ENCODE results near the gene IL13RA1. TPM values are rescaled to one million over a fixed set of nuclear protein-coding genes. Genes with fewer than 3 reads are reported as not detected.

The IL13RA1 gene
- total RNA-seq, 1 experiment from 2014 or later: 14.4 TPM

GRCh38 chrX:118698516-118699170, 28.8 kb upstream of the IL13RA1 start:
- Histone ChIP-seq H3K56ac (ENCODE audit: insufficient read length, low read depth, low read length) (no peak overlapping the region), H2BK12ac (ENCODE audit: insufficient read length, low read depth, low read length) (no peak overlapping the region), H3K23me2 (ENCODE audit: insufficient read length, low read depth, low read length, poor library complexity, severe bottlenecking) (no peaks in the 10 kb centered on the region), H2AFZ (ENCODE audit: low read length) (no peak overlapping the region), H3K14ac (ENCODE audit: insufficient read depth, low read length) (no peak overlapping the region), H4K8ac (replicated peaks; ENCODE audit: insufficient read length, low read depth, low read length) (peak overlapping the region; percentile 55), H2BK15ac (ENCODE audit: low read depth, low read length) (no peak overlapping the region; the same call in 1 of the 2 replicates), H3K79me1 (ENCODE audit: insufficient read depth, low read depth, low read length, poor library complexity, severe bottlenecking) (no peaks in the 10 kb centered on the region), H3K4ac (ENCODE audit: low read depth, low read length) (no peak overlapping the region), H3T11ph (ENCODE audit: low read length) (no peak overlapping the region), H2BK5ac (ENCODE audit: insufficient read length, low read length) (no peak overlapping the region), H4K20me1 (ENCODE audit: control insufficient read depth, insufficient read depth, insufficient read length) (no peaks in the 10 kb centered on the region), H2AK5ac (ENCODE audit: insufficient read length, low read length) (no peak overlapping the region), H2BK20ac (ENCODE audit: low read depth, low read length, poor library complexity, severe bottlenecking) (no peak overlapping the region), H3K27ac (ENCODE audit: insufficient read length, low read depth, low read length) (no peak overlapping the region), H3K9ac (ENCODE audit: extremely low read depth, insufficient read length, low read length) (no peak overlapping the region), H3K18ac (ENCODE audit: insufficient read length, low read depth, low read length) (no peak overlapping the region), H4K91ac (ENCODE audit: insufficient read length, low read depth, low read length) (no peak overlapping the region), H3K27me3 (ENCODE audit: insufficient read depth, low read length) (no peaks in the 10 kb centered on the region), H2BK120ac (ENCODE audit: low read depth, low read length, poor library complexity, severe bottlenecking) (no peak overlapping the region), H3K23ac (ENCODE audit: insufficient read length, low read depth, low read length) (no peak overlapping the region), H3K4me2 (ENCODE audit: insufficient read depth, insufficient read length, low read length) (no peak overlapping the region), H3K9me3 (ENCODE audit: control insufficient read depth, low read depth, low read length) (peaks cover 34% of the 10 kb centered on the region), H4K5ac (ENCODE audit: insufficient read length, low read depth, low read length) (no peak overlapping the region), H3K4me1 (ENCODE audit: insufficient read depth, low read length) (0 out of 2 replicates have a peak, but pooled peaks cover 2% of the 10 kb centered on the region), H3K79me2 (ENCODE audit: insufficient read depth, low read length) (no peaks in the 10 kb centered on the region)
- H3K36me3 Mint-ChIP-seq (ENCODE audit: insufficient read depth in 1 of 3, low read depth in 3 of 3): peaks cover 0 to 6% (median 1%) of the 10 kb centered on the region in 3 experiments; a peak in 2 of 7 replicates
- no peak for TF ChIP-seq CTCF (conservative IDR thresholded peaks at IDR 0.05)
- H3K9me3 Mint-ChIP-seq: peaks cover 7 to 71% of the 10 kb centered on the region in 2 experiments
- no peaks in the 10 kb centered on the region for H3K27me3 Mint-ChIP-seq (ENCODE audit: low read depth)
- H3K27ac Mint-ChIP-seq: no peak overlapping the region; a peak in 2 of 7 replicates
- H3K4me3 Mint-ChIP-seq: no peak overlapping the region
- H3K4me1 Mint-ChIP-seq: no peaks in the 10 kb centered on the region; a peak in 1 of 4 replicates
- WGBS (ENCODE audit: extremely low coverage, insufficient read length, low lambda C conversion rate): no CpG with 5 or more reads among the region's 5 CpGs
- no peak for DNase-seq

Data from H9 (cell line).